Stimulated activated CD4-positive, alpha-beta T cell treated with anti-CD3 and anti-CD28 coated beads, Interleukin-12 subunit alpha, Interleukin-12 subunit beta, amount 100 ng/mL, for 24 hours (primary cell): ENCODE data around the gene ARF3.
A peak's percentile ranks its signal among the peaks of the same experiment; 100 is the strongest.

ENCODE experiments used
- DNase-seq, 2 experiments: peaks; one replicate each; pipeline ENCODE4 v3.0.0-alpha.2; 2020; ENCODE audit warnings: low read depth in 2 of 2

ARF3 gene

GRCh38 chr12:48957141-48958048, at the start of gene ARF3:
Gene ARF3 (minus strand): TSS chr12:48957487. CDS start chr12:48941095, 16,392 bp downstream.
- DNase-seq, result peak; percentile 78 to 93

GRCh38 chr12:49000346-49000745, 43.1 kb upstream of the ARF3 start:
- no peak for DNase-seq

- DNase-seq, result no peak
These were observed 42.3 kb upstream of the ARF3 start, which contains the start of gene DDN for GRCh38 chr12:48999371-49000131. Gene DDN (minus strand): TSS chr12:48999375. CDS start chr12:48999287, 88 bp downstream.

- DNase-seq, result no peak
These were observed 41.4 kb upstream of the ARF3 start for GRCh38 chr12:48998497-48999353.

- no peak for DNase-seq
These were observed 40.6 kb upstream of the ARF3 start for GRCh38 chr12:48997719-48998496.

- DNase-seq, result peak in 1 of 2 experiments; percentile 69
These were observed 39.8 kb upstream of the ARF3 start for GRCh38 chr12:48996794-48997718.

- no peak for DNase-seq
These were observed 38.0 kb upstream of the ARF3 start for GRCh38 chr12:48995086-48995879.

GRCh38 chr12:48994224-48995085, 37.2 kb upstream of the ARF3 start:
- no peak for DNase-seq

- no peak for DNase-seq
These were observed 36.5 kb upstream of the ARF3 start for GRCh38 chr12:48993787-48994186.

GRCh38 chr12:48991247-48992050, 34.2 kb upstream of the ARF3 start:
- no peak for DNase-seq

GRCh38 chr12:48990552-48990951, 33.3 kb upstream of the ARF3 start:
- DNase-seq, result no peak

GRCh38 chr12:48988030-48988649, 30.9 kb upstream of the ARF3 start:
- DNase-seq, result peak in 1 of 2 experiments; percentile 80

- DNase-seq, result no peak
These were observed 29.5 kb upstream of the ARF3 start for GRCh38 chr12:48986720-48987291.

GRCh38 chr12:48985901-48986300, 28.6 kb upstream of the ARF3 start:
- no peak for DNase-seq

GRCh38 chr12:48985475-48985897, 28.2 kb upstream of the ARF3 start:
- no peak for DNase-seq

- DNase-seq, result no peak
These were observed 25.3 kb upstream of the ARF3 start for GRCh38 chr12:48982397-48983080.
